T-helper 1 cell treated with Interleukin-12 subunit alpha and Interleukin-12 subunit beta and Interleukin-4 antibody, amounts not matched to agents 30 μg/mL and 1 μg/mL, for 36 hours (primary cell): ENCODE results near the gene CCNK.

Source experiments
- H3K27ac Mint-ChIP-seq: one replicate; pipeline ENCODE4 v1.8.0; 2021; ENCODE audit warnings: mild to moderate bottlenecking, mixed read lengths
- H3K27me3 Mint-ChIP-seq: one replicate; pipeline ENCODE4 v1.8.0; 2021; ENCODE audit warnings: low read depth, mixed read lengths
- H3K36me3 Mint-ChIP-seq: one replicate; pipeline ENCODE4 v1.8.0; 2021; ENCODE audit warnings: low read depth, mixed read lengths
- H3K4me1 Mint-ChIP-seq: one replicate; pipeline ENCODE4 v1.8.0; 2021; ENCODE audit warnings: low read depth, mixed read lengths
- H3K4me3 Mint-ChIP-seq: one replicate; pipeline ENCODE4 v1.8.0; 2021; ENCODE audit warnings: mild to moderate bottlenecking, moderate library complexity, mixed read lengths
- H3K9me3 Mint-ChIP-seq: one replicate; pipeline ENCODE4 v1.8.0; 2021; ENCODE audit warnings: mixed read lengths

The CCNK gene

GRCh38 chr14:99454246-99454645, 27.0 kb upstream of the CCNK start:
- Mint-ChIP-seq H3K27ac (no peak overlapping the region), H3K36me3 (peaks cover 19% of the 10 kb centered on the region), H3K9me3 (no peaks in the 10 kb centered on the region), H3K4me1 (no peaks in the 10 kb centered on the region), H3K4me3 (no peak overlapping the region), H3K27me3 (no peaks in the 10 kb centered on the region)

GRCh38 chr14:99459481-99460100, 21.6 kb upstream of the CCNK start:
- Mint-ChIP-seq H3K27ac (no peak overlapping the region), H3K27me3 (no peaks in the 10 kb centered on the region), H3K4me1 (peaks cover 11% of the 10 kb centered on the region), H3K36me3 (peaks cover 46% of the 10 kb centered on the region), H3K4me3 (no peak overlapping the region), H3K9me3 (no peaks in the 10 kb centered on the region)

GRCh38 chr14:99460793-99461192, 20.4 kb upstream of the CCNK start:
- no peak overlapping the region for H3K27ac Mint-ChIP-seq
- peaks cover 44% of the 10 kb centered on the region for H3K36me3 Mint-ChIP-seq
- H3K27me3 Mint-ChIP-seq = no peaks in the 10 kb centered on the region
- no peaks in the 10 kb centered on the region for H3K9me3 Mint-ChIP-seq
- H3K4me1 Mint-ChIP-seq = peaks cover 11% of the 10 kb centered on the region
- no peak overlapping the region for H3K4me3 Mint-ChIP-seq

GRCh38 chr14:99461411-99462085, 19.7 kb upstream of the CCNK start:
- Mint-ChIP-seq H3K36me3 (peaks cover 44% of the 10 kb centered on the region), H3K9me3 (no peaks in the 10 kb centered on the region), H3K27me3 (no peaks in the 10 kb centered on the region), H3K4me3 (no peak overlapping the region), H3K4me1 (peaks cover 11% of the 10 kb centered on the region), H3K27ac (no peak overlapping the region)

- no peak overlapping the region for H3K27ac Mint-ChIP-seq
- no peak overlapping the region for H3K4me3 Mint-ChIP-seq
Measured at GRCh38 chr14:99462210-99462609, 19.0 kb upstream of the CCNK start.

GRCh38 chr14:99463974-99464373, 17.2 kb upstream of the CCNK start:
- H3K4me1 Mint-ChIP-seq = peaks cover 19% of the 10 kb centered on the region
- H3K27me3 Mint-ChIP-seq = no peaks in the 10 kb centered on the region
- no peak overlapping the region for H3K27ac Mint-ChIP-seq
- H3K36me3 Mint-ChIP-seq = peaks cover 30% of the 10 kb centered on the region
- no peak overlapping the region for H3K4me3 Mint-ChIP-seq
- no peaks in the 10 kb centered on the region for H3K9me3 Mint-ChIP-seq

More at GRCh38 chr14:99462210-99462609, 19.0 kb upstream of the CCNK start:
- Mint-ChIP-seq H3K36me3 (peaks cover 38% of the 10 kb centered on the region), H3K27me3 (no peaks in the 10 kb centered on the region), H3K4me1 (peaks cover 11% of the 10 kb centered on the region), H3K9me3 (no peaks in the 10 kb centered on the region)

GRCh38 chr14:99465288-99465687, 15.9 kb upstream of the CCNK start:
- Mint-ChIP-seq H3K4me3 (no peak overlapping the region), H3K27ac (no peak overlapping the region), H3K9me3 (no peaks in the 10 kb centered on the region), H3K36me3 (peaks cover 25% of the 10 kb centered on the region), H3K4me1 (peaks cover 23% of the 10 kb centered on the region), H3K27me3 (no peaks in the 10 kb centered on the region)

GRCh38 chr14:99466758-99467157, 14.5 kb upstream of the CCNK start:
- Mint-ChIP-seq H3K27ac (no peak overlapping the region), H3K36me3 (peaks cover 17% of the 10 kb centered on the region), H3K4me1 (peaks cover 19% of the 10 kb centered on the region), H3K4me3 (no peak overlapping the region), H3K27me3 (no peaks in the 10 kb centered on the region), H3K9me3 (no peaks in the 10 kb centered on the region)

GRCh38 chr14:99467336-99468078, 13.7 kb upstream of the CCNK start:
- Mint-ChIP-seq H3K36me3 (peaks cover 10% of the 10 kb centered on the region), H3K4me3 (no peak overlapping the region), H3K27ac (no peak overlapping the region), H3K27me3 (no peaks in the 10 kb centered on the region), H3K9me3 (no peaks in the 10 kb centered on the region), H3K4me1 (peaks cover 12% of the 10 kb centered on the region)

GRCh38 chr14:99468081-99468480, 13.1 kb upstream of the CCNK start:
- Mint-ChIP-seq H3K9me3 (no peaks in the 10 kb centered on the region), H3K4me1 (peaks cover 12% of the 10 kb centered on the region), H3K27me3 (no peaks in the 10 kb centered on the region), H3K36me3 (peaks cover 6% of the 10 kb centered on the region), H3K4me3 (no peak overlapping the region), H3K27ac (no peak overlapping the region)

GRCh38 chr14:99468836-99469592, 12.2 kb upstream of the CCNK start:
- no peaks in the 10 kb centered on the region for H3K36me3 Mint-ChIP-seq
- peaks cover 12% of the 10 kb centered on the region for H3K4me1 Mint-ChIP-seq
- H3K27ac Mint-ChIP-seq = no peak overlapping the region
- H3K27me3 Mint-ChIP-seq = no peaks in the 10 kb centered on the region
- H3K4me3 Mint-ChIP-seq = no peak overlapping the region
- no peaks in the 10 kb centered on the region for H3K9me3 Mint-ChIP-seq

- no peaks in the 10 kb centered on the region for H3K9me3 Mint-ChIP-seq
- H3K36me3 Mint-ChIP-seq = no peaks in the 10 kb centered on the region
- peaks cover 12% of the 10 kb centered on the region for H3K4me1 Mint-ChIP-seq
- H3K4me3 Mint-ChIP-seq = no peak overlapping the region
- H3K27ac Mint-ChIP-seq = no peak overlapping the region
- no peaks in the 10 kb centered on the region for H3K27me3 Mint-ChIP-seq
Measured at GRCh38 chr14:99471731-99472130, 9.5 kb upstream of the CCNK start.

GRCh38 chr14:99472937-99473336, 8.3 kb upstream of the CCNK start:
- Mint-ChIP-seq H3K27ac (no peak overlapping the region), H3K4me1 (peaks cover 16% of the 10 kb centered on the region), H3K36me3 (no peaks in the 10 kb centered on the region), H3K27me3 (no peaks in the 10 kb centered on the region), H3K4me3 (no peak overlapping the region), H3K9me3 (no peaks in the 10 kb centered on the region)

- H3K36me3 Mint-ChIP-seq = peaks cover 3% of the 10 kb centered on the region
- H3K27me3 Mint-ChIP-seq = no peaks in the 10 kb centered on the region
- H3K4me3 Mint-ChIP-seq = no peak overlapping the region
- no peaks in the 10 kb centered on the region for H3K9me3 Mint-ChIP-seq
- no peak overlapping the region for H3K27ac Mint-ChIP-seq
- H3K4me1 Mint-ChIP-seq = peaks cover 16% of the 10 kb centered on the region
Measured at GRCh38 chr14:99473458-99473857, 7.8 kb upstream of the CCNK start.
